Hepatic stellate cell (primary cell): ENCODE measurements around the gene CEP131.

Source experiments
- DNase-seq: peaks from one replicate; pipeline ENCODE4 v3.0.0; 2011; ENCODE audit warnings: low spot score

Gene CEP131

GRCh38 chr17:81187120-81187519 lies 35.6 kb downstream of the CEP131 start:
- no peak for DNase-seq

DNA sequence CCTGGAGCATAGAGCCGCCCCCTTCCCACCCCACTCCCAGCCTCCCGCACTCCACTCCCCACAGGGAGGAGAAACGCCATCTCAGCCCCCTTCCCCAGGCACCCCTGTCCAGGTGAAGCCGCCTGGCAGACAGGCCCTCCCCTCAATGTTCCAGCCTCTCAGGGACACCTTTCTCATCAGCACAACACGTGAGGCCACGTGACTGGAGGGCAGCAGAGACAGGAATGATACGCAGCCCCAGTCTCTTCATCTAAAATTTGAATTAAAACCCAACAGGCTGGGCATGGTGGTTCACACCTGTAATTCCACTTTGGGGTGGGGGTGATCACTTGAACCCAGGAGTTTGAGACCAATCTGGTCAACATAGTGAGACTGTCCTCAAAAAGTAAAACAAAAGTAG lies 36.6 kb downstream of the CEP131 start:
- no peak for DNase-seq

DNA sequence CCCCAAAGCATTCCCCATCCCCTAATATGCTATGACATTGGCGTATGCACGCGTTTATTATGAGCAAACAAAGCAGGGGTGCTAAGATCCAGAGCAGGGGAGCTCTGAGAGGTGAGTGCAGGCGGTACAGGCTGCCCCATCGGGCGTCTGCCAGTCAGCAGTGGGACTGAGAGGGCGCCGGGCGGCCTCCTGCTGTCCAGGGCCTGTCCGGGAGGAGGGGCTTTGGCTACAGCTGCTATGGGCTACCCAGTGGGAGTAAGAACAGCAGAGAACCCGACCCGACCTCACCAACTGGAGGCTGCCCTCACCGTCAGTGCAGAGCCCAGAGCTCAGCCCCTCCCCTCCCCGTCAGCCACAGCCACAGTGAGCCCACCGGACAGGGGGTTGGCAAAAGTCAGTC lies 38.2 kb downstream of the CEP131 start:
- no peak for DNase-seq

GRCh38 chr17:81183807-81184206 lies 39.0 kb downstream of the CEP131 start:
- DNase-seq: no peak

GRCh38 chr17:81183316-81183715 lies 39.4 kb downstream of the CEP131 start:
- no peak for DNase-seq

- DNase-seq: no peak
These were observed 40.2 kb downstream of the CEP131 start for GRCh38 chr17:81182596-81182995.

DNA sequence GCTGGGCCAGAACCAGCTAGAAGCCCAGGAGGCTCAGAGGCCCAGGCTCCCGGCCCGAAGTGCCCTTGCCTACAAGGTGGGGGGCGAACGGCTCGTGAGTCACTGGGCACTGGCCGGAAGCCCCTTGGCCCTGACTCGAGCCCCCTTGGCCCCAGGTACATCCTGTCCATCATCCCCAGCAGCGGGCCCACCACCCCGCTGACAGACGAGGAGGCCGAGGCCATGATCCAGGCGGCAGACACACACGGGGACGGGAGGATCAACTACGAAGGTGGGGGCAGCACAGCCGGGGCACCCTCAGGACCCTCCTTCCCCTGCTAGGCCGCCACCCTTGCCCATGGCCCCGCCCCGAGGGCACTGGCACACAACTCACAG lies 41.0 kb downstream of the CEP131 start:
- no peak for DNase-seq

GRCh38 chr17:81180836-81181810 lies 41.6 kb downstream of the CEP131 start:
- no peak for DNase-seq

DNA sequence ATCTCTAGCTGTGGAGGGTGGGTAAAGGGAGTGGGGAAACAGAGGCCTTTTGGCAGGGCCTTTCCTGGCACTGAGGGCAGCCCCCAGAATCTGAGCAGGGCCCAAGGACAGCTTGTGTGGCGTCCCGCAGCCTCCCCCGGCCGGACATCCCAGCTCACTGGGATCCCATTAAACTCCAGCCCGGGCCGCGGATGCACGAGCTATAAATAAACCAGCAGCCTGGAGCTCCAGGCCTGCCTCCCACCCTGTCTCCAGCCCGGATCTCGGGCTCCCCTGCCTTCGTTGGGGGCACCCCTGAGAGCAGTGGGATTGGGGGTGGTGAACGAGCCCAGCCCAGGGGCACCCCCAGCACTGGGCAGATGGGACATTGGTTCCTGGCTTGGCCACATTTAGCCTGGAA lies 42.9 kb downstream of the CEP131 start:
- no peak for DNase-seq

DNA sequence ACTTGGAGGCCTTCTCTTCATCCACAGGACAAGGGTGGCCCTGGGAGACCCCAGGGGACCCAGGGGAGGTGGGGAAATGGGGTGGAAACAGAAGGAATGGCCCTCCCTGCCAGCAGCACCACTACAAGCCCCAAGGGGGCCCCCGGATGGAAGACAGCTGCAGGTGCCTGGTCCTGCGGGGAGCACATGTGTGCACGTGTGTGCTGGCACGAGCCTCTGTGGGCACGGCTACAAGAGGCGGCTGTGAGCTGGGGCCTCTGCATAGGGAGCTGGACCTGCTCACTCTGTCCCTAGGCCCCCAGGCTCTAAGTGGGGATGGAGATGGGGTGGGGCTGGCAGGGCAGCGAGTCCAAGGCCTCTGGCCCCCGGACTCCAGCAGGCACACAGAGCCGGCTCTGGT lies 43.5 kb downstream of the CEP131 start:
- DNase-seq: no peak

DNA sequence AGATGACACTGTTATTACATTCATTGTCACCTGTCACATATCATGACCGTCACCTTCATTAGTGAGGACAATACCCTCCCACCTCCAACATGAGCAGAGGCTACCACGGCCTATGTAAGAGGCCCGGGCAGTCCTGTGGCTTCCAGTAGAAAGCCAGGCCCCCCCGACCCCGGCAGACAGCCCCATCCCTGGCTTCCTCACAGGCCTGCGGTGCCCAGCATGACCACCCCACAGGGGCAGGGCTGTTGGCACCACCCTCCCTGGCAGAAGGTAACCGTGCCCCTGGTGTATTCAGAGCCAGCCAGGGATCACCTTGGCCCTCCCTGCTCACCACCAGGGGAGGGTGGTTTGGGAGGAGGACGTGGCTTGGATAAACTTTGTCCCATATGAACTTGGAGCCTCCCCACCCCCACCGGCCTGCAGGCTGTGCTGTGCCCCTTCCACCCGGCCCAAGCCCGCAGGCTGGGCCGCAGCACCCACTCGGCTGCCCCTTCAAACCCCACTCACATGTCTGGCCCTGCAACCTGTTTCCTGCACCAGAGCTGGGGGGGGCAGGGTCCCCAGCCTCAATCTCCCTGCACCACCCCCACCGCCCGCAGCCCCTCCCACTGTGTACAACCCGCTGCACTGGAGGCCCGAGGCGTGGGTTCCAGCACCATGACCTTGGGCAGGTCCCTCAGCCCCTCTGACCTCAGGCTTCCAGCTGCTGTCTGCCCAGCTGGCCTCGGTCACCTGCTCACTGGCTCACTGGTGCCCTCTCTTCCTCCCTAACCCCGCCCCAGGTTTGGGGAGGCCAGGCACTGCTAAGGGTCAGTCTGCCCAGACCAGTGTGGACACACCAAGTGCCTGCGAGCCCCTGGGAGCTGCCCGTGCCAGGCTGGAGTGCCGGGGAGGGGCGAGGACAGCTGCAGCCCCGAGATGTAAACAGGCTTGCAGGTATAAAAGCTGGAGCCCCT lies 44.4 kb downstream of the CEP131 start:
- no peak for DNase-seq

GRCh38 chr17:81176666-81177065 lies 46.1 kb downstream of the CEP131 start:
- DNase-seq: no peak

GRCh38 chr17:81173762-81174155 lies 49.0 kb downstream of the CEP131 start:
- DNase-seq: no peak

- DNase-seq: no peak
These were observed 49.6 kb downstream of the CEP131 start for GRCh38 chr17:81173052-81173761.

- DNase-seq: no peak
These were observed 50.8 kb downstream of the CEP131 start for GRCh38 chr17:81171941-81172340.

DNA sequence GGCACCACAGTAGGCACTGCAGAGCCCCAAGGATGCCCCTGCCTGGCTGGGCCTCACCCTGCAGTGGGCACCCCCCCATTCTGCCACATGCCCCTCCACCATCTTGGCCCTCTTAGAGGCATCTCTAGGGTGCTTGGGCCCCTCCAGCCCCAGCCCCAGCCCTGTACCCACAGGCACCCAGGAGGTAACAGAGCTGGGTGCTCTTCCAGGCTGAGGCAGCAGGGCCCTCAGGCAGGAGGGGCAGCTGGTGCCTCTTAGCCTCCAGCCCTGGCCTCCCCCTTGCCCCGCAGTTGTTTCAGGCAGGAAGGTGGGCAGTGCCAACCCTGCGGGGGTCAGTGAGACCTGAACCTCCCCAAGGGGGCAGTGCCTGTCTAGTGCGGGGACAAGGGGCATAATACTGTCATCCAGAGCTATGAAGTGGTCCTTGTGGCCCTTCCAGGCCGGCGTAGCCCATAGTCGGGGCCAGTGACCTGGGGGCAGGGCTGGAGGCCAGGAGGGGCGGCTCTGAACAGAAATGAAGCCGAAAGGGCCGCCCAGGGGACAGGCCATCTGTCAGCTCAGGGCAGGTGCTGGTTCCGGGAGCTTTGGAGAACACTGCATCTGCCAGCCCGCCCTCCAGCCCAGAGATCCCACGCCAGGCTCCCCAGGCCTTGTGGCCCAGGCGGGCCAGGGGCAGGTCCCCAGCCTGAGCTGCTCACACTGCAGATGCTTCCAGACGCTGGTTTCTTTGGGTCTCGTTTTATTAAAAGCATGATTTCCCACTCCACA lies 51.9 kb downstream of the CEP131 start:
- no peak for DNase-seq

DNA sequence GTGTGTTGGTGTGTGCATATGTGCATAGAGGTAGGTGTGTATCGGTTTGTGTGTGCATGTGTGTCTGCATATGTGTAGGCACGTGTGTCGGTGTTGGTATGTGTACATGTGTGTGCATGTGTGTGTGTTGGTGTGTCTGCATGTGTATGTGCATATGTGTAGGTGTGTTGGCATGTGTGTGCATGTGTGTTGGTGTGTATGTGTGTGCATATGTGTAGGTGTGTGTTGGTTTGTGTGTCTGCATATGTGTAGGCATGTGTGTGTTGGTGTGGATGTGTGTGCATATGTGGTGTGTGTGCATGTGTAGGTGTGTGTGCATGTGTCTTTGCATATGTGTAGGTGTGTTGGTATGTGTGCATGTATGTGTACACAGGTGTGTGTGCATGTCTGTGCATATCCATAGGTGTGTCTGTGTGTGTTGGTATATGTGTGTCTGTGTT lies 52.9 kb downstream of the CEP131 start:
- DNase-seq: no peak

DNA sequence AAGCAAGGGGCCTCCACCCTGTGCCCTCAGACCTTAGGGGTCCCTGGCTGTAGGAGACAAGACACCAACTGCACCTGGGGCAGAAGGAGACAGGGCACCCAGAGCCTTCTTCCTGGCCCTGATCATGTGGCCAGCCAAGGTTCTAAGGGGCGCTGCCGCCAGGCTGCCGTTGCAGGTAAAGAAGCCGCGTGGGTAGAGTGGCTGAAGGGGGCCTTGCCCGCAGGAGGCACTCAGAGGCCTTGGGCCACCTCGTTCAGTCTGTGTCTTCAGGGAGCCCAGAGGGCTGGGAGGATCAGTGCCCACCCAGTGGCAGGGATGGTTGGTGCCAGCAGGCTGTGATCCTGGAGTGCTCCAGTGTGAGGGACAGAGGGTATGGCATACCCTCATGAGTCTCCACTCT lies 55.1 kb downstream of the CEP131 start:
- DNase-seq: no peak

DNA sequence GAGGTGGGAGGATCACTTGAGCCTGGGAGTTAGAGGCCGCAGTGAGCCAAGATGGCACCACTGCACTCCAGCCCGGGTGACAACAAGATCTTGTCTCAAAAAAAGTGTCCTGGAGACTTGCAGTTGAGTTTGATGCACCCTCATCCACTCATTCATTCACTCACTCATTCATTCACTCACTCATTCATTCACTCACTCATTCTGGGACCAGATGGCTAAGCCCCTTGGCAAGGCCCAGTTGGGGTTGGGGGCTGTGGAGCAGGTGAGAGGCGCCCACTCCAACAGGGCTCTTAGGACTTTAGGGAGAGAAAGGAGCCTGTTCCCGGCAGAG lies 55.6 kb downstream of the CEP131 start:
- DNase-seq: no peak

DNA sequence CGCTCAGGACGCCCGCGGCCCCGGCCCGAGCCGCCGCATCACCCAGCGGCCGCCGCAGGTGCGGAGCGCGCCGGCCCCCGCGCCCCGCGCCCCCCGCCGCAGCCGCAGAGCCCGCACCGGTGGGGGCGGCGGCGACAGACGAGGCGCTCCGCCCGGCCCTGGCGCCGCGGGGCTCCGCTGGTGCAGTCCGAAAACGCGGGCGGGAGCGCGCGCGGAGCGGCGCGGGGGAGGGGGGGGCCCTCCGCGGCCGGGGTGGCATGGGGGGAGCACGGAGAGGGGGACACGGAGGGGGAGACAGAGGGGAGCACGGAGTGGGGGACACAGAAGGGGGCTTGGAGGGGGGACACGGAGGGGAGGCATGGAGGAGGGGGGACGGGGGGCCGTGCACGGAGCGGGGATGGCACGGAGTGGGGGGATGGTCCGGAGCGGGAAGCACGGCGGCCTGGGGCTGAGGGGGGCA lies 56.7 kb downstream of the CEP131 start, which contains the start of gene AATK:
TSS of gene AATK (minus strand) at position 189 of the 460 bp plus-strand sequence. CDS start 229 bp downstream, outside the sequence.
- DNase-seq: no peak
